Measurements from ENCODE around the gene CELF1. TPM values are rescaled to one million over a fixed set of nuclear protein-coding genes. Genes with fewer than 3 reads are reported as not detected.

CELF1 gene
- total and polyA plus RNA-seq, 2 donors (not counting 1 experiment from before 2014, with no cell fraction given) = 52.0 to 153 TPM

DNA sequence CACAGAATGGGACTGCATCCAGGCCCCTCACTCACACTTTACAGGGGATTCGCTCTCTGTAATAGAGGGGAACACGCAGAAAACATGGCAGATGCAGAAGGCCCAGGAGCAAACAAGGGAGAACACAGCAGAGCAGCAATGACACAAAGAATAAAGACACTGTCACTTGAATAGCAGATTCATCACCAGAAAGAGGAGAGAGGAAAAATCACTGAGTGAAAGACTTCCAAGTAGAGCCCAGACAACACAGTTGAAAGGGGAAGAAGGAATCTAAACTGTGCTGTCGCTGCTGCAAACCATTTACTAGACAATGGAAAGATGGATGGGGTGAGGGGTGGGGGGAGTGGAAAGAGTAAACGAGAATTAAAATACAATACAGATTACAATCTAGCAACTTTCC is 75.2 kb downstream of the CELF1 start:
- no peak for TF ChIP-seq EZH2 (IDR thresholded peaks at IDR 0.05; ENCODE audit: borderline replicate concordance, insufficient read depth, low read depth, low read length, poor library complexity, severe bottlenecking)
- TF ChIP-seq, protein P1, sequence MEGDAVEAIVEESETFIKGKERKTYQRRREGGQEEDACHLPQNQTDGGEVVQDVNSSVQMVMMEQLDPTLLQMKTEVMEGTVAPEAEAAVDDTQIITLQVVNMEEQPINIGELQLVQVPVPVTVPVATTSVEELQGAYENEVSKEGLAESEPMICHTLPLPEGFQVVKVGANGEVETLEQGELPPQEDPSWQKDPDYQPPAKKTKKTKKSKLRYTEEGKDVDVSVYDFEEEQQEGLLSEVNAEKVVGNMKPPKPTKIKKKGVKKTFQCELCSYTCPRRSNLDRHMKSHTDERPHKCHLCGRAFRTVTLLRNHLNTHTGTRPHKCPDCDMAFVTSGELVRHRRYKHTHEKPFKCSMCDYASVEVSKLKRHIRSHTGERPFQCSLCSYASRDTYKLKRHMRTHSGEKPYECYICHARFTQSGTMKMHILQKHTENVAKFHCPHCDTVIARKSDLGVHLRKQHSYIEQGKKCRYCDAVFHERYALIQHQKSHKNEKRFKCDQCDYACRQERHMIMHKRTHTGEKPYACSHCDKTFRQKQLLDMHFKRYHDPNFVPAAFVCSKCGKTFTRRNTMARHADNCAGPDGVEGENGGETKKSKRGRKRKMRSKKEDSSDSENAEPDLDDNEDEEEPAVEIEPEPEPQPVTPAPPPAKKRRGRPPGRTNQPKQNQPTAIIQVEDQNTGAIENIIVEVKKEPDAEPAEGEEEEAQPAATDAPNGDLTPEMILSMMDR (IDR thresholded peaks at IDR 0.05) = no peak
- H3K27ac ChIP-seq (ENCODE audit: low read length in 2 of 2) = no peak overlapping the region
- H3K27me3 ChIP-seq (replicated peaks in 1 of 4; ENCODE audit: control extremely low read depth in 1 of 4, control insufficient read depth in 3 of 4, insufficient read depth in 4 of 4, low read length in 3 of 4) = no peaks in the 10 kb centered on the region
- H3K27me3 Mint-ChIP-seq = no peaks in the 10 kb centered on the region
- no peak overlapping the region for H3K4me3 Mint-ChIP-seq
- no peaks in the 10 kb centered on the region for H3K4me1 Mint-ChIP-seq
- no CpG with 5 or more reads among the region's 4 CpGs for WGBS (ENCODE audit: insufficient coverage)
- ATAC-seq (ENCODE audit: low read depth) = no peak
- H4K20me1 ChIP-seq (ENCODE audit: control insufficient read depth, insufficient read depth, low read length, poor library complexity, severe bottlenecking) = peaks cover 10% of the 10 kb centered on the region
- H3K4me1 ChIP-seq (ENCODE audit: control insufficient read depth in 2 of 2, insufficient read depth in 2 of 2, low read length in 2 of 2) = no peaks in the 10 kb centered on the region
- POLR2A ChIA-PET = no interaction called here
- intact Hi-C loops (cut with micrococcal nuclease) = no loop called here
- peaks cover 22 to 95% of the 10 kb centered on the region in 2 experiments for H3K36me3 ChIP-seq (replicated peaks in 1 of 2; ENCODE audit: control extremely low read depth in 1 of 2, control insufficient read depth in 1 of 2, extremely low read depth in 1 of 2, insufficient read depth in 2 of 2, low read length in 1 of 2)
- H3K9me3 ChIP-seq (ENCODE audit: control extremely low read depth in 1 of 3, control insufficient read depth in 2 of 3, insufficient read depth in 1 of 3, low read length in 2 of 3) = no peaks in the 10 kb centered on the region
- H3K9ac ChIP-seq (ENCODE audit: low read length) = no peak overlapping the region
- H3K4me2 ChIP-seq (replicated peaks; ENCODE audit: low read depth, low read length, poor library complexity, severe bottlenecking) = no peak overlapping the region
- no peak overlapping the region for H2AFZ ChIP-seq (ENCODE audit: insufficient read depth, low read depth, low read length, poor library complexity, severe bottlenecking)
- no peak overlapping the region for H3K4me3 ChIP-seq (ENCODE audit: control extremely low read depth in 1 of 5, extremely low read depth in 1 of 5, insufficient read depth in 1 of 5, low read depth in 2 of 5, low read length in 4 of 5)
- H3K27ac Mint-ChIP-seq = peak overlapping the region; percentile 39
- CTCF ChIA-PET = interaction anchor here (1.4 kb wide), 1 partner anchor 65 kb away, joined by 3 read pairs; no protein-coding TSS in a partner anchor
- peaks cover 25% of the 10 kb centered on the region for H3K79me2 ChIP-seq (ENCODE audit: control insufficient read depth, insufficient read depth, low read length)
- no peaks in the 10 kb centered on the region for H3K9me3 Mint-ChIP-seq (ENCODE audit: insufficient read depth)
- DNase-seq = no peak

- H3K79me2 ChIP-seq (ENCODE audit: control insufficient read depth, insufficient read depth, low read length) = peaks cover 25% of the 10 kb centered on the region
- no peaks in the 10 kb centered on the region for H3K27me3 ChIP-seq (replicated peaks in 1 of 4; ENCODE audit: control extremely low read depth in 1 of 4, control insufficient read depth in 3 of 4, insufficient read depth in 4 of 4, low read length in 3 of 4)
- H3K4me2 ChIP-seq (replicated peaks; ENCODE audit: low read depth, low read length, poor library complexity, severe bottlenecking) = no peak overlapping the region
- no peak for DNase-seq
- CTCF ChIA-PET = no interaction called here
- H2AFZ ChIP-seq (ENCODE audit: insufficient read depth, low read depth, low read length, poor library complexity, severe bottlenecking) = no peak overlapping the region
- Mint-ChIP-seq H3K4me3 (no peak overlapping the region), H3K4me1 (no peaks in the 10 kb centered on the region), H3K27me3 (no peaks in the 10 kb centered on the region), H3K9me3 (ENCODE audit: insufficient read depth) (no peaks in the 10 kb centered on the region), H3K27ac (peak overlapping the region; percentile 39)
- POLR2A ChIA-PET = no interaction called here
- H3K4me1 ChIP-seq (ENCODE audit: control insufficient read depth in 2 of 2, insufficient read depth in 2 of 2, low read length in 2 of 2) = no peaks in the 10 kb centered on the region
- intact Hi-C loops (cut with micrococcal nuclease) = no loop called here
- no peak overlapping the region for H3K27ac ChIP-seq (ENCODE audit: low read length in 2 of 2)
- no peak for TF ChIP-seq EZH2 (IDR thresholded peaks at IDR 0.05; ENCODE audit: borderline replicate concordance, insufficient read depth, low read depth, low read length, poor library complexity, severe bottlenecking)
- TF ChIP-seq, protein P1 (IDR thresholded peaks at IDR 0.05) = no peak
- no peak overlapping the region for H3K4me3 ChIP-seq (ENCODE audit: control extremely low read depth in 1 of 5, extremely low read depth in 1 of 5, insufficient read depth in 1 of 5, low read depth in 2 of 5, low read length in 4 of 5)
- H3K9ac ChIP-seq (ENCODE audit: low read length) = no peak overlapping the region
- peaks cover 21 to 95% of the 10 kb centered on the region in 2 experiments for H3K36me3 ChIP-seq (replicated peaks in 1 of 2; ENCODE audit: control extremely low read depth in 1 of 2, control insufficient read depth in 1 of 2, extremely low read depth in 1 of 2, insufficient read depth in 2 of 2, low read length in 1 of 2)
- no peak for ATAC-seq (ENCODE audit: low read depth)
- peaks cover 10% of the 10 kb centered on the region for H4K20me1 ChIP-seq (ENCODE audit: control insufficient read depth, insufficient read depth, low read length, poor library complexity, severe bottlenecking)
- no peaks in the 10 kb centered on the region for H3K9me3 ChIP-seq (ENCODE audit: control extremely low read depth in 1 of 3, control insufficient read depth in 2 of 3, insufficient read depth in 1 of 3, low read length in 2 of 3)
Measured at GRCh38 chr11:47477323-47477722, 75.6 kb downstream of the CELF1 start.
